ENCODE results near the gene DECR2. TPM values are rescaled to one million over a fixed set of nuclear protein-coding genes. Genes with fewer than 3 reads are reported as not detected.

Gene DECR2
- total and polyA plus RNA-seq, 9 of the 15 experiments (the other 6 are each of a cell fraction or from before 2014, with no cell fraction given): 1.0 to 31.9 (median 10.3) TPM

DNA sequence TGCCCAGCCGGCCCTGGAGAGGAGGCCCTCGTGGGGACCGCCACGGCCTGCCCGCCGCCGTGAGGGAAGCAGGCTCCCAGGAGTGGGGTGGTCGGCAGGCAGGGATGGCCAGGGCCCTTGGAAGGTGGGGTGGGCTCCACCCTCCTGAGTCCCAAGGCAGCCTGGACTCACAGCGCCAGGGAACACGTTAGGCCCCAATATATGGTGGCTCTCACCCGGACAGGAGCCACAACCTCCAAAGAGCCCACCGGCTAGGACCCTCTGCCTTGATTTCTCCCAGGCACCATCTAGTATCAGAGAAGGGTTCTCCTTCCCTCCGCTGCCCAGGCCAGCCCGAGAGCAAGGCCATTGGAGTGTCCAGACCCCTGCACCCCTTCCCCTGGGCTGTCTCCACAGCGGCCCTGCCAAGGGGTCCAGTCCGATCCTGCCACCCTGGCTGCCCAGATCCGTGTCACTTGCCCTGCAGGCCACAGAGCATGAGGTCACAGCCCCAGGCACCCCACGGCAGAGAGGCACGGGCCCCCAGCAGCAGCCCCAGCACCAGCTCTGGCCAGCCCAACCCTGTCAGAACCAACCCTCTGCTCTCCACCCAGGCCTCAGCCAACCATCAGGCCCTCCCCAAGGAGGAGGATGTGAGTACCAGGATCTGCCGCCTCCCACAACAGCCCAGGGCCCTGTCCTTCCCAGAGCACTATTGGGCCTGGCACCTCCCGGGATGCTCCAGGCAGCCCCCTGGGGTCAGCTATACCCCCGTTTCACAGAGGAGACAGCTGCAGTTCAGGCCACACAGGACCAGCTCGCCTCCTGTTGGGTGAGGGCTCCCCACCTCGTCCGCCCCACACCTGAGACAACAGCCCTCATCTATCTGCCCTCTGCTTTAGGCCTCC lies 48.0 kb upstream of the DECR2 start (continued):
- TF ChIP-seq THRB (CRISPR knock-in tag; conservative IDR thresholded peaks at IDR 0.05) (no peak), KDM4B (IDR thresholded peaks at IDR 0.05; ENCODE audit: borderline replicate concordance in 2 of 2, low read depth in 1 of 2) (no peak), SIX5 (IDR thresholded peaks at IDR 0.05; ENCODE audit: borderline replicate concordance in 1 of 2, insufficient read depth in 1 of 2, low read depth in 1 of 2, low read length in 2 of 2) (no peak), NEUROD1 (IDR thresholded peaks at IDR 0.05; ENCODE audit: borderline replicate concordance, low read depth, low read length, partially characterized antibody) (no peak), ZBTB7A (IDR thresholded peaks at IDR 0.05; ENCODE audit: borderline replicate concordance, control insufficient read depth, low read depth, low read length) (no peak), TAF9B (IDR thresholded peaks at IDR 0.05; ENCODE audit: partially characterized antibody) (no peak), KDM5B (IDR thresholded peaks at IDR 0.05; ENCODE audit: insufficient replicate concordance, low read depth, low read length) (no peak), ZNF785 (CRISPR knock-in tag; IDR thresholded peaks at IDR 0.05) (no peak), ZC3H8 (IDR thresholded peaks at IDR 0.05) (no peak), SP2 (IDR thresholded peaks at IDR 0.05; ENCODE audit: extremely low read depth, low read depth, low read length, poor library complexity, severe bottlenecking) (no peak), PBX2 (CRISPR knock-in tag; IDR thresholded peaks at IDR 0.05; ENCODE audit: low read depth) (no peak), PBX2 (tag; conservative IDR thresholded peaks at IDR 0.05; ENCODE audit: low read depth) (no peak)
- TF ChIP-seq, protein P1, sequence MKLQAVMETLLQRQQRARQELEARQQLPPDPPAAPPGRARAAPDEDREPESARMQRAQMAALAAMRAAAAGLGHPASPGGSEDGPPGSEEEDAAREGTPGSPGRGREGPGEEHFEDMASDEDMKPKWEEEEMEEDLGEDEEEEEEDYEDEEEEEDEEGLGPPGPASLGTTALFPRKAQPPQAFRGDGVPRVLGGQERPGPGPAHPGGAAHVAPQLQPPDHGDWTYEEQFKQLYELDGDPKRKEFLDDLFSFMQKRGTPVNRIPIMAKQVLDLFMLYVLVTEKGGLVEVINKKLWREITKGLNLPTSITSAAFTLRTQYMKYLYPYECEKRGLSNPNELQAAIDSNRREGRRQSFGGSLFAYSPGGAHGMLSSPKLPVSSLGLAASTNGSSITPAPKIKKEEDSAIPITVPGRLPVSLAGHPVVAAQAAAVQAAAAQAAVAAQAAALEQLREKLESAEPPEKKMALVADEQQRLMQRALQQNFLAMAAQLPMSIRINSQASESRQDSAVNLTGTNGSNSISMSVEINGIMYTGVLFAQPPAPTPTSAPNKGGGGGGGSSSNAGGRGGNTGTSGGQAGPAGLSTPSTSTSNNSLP (IDR thresholded peaks at IDR 0.05; ENCODE audit: borderline replicate concordance, low read depth, low read length): no peak
- TF ChIP-seq, protein P2, sequence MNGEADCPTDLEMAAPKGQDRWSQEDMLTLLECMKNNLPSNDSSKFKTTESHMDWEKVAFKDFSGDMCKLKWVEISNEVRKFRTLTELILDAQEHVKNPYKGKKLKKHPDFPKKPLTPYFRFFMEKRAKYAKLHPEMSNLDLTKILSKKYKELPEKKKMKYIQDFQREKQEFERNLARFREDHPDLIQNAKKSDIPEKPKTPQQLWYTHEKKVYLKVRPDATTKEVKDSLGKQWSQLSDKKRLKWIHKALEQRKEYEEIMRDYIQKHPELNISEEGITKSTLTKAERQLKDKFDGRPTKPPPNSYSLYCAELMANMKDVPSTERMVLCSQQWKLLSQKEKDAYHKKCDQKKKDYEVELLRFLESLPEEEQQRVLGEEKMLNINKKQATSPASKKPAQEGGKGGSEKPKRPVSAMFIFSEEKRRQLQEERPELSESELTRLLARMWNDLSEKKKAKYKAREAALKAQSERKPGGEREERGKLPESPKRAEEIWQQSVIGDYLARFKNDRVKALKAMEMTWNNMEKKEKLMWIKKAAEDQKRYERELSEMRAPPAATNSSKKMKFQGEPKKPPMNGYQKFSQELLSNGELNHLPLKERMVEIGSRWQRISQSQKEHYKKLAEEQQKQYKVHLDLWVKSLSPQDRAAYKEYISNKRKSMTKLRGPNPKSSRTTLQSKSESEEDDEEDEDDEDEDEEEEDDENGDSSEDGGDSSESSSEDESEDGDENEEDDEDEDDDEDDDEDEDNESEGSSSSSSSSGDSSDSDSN (IDR thresholded peaks at IDR 0.05; ENCODE audit: borderline replicate concordance in 1 of 2, low read depth in 2 of 2, low read length in 2 of 2): no peak

All from K562 (cell line).